Left lung (tissue), 10 donors: Measurements from ENCODE around the gene GRM7. TPM values are rescaled to one million over a fixed set of nuclear protein-coding genes. Genes with fewer than 3 reads are reported as not detected.

Source experiments
- ATAC-seq: fragments of 200-7000 bp; cut with Tn5 transposase; one replicate; pipeline ENCODE4 v1.9.1; 2020; ENCODE audit warnings: moderate library complexity
- DNase-seq, 4 donors: peaks; one replicate each; pipeline ENCODE4 v3.0.0-alpha.2; 2013 to 2020
- H3K27ac ChIP-seq, 2 donors: fragments of 200-600 bp; sonication (generic) in 1 of 2; one replicate each; pipeline versions ENCODE4 v1.5.0 to v1.8.0; 2020 to 2021
- H3K27me3 ChIP-seq, 2 donors: fragments of 200-600 bp; sonication (generic) in 1 of 2; one replicate each; pipeline versions ENCODE4 v1.5.0 to v1.8.0; 2020 to 2021
- H3K36me3 ChIP-seq, 2 donors: fragments of 200-600 bp; sonication (generic) in 1 of 2; one replicate each; pipeline versions ENCODE4 v1.5.0 to v1.8.0; 2020 to 2021
- H3K4me1 ChIP-seq, 2 donors: fragments of 200-600 bp; one replicate each; pipeline ENCODE4 v1.8.0; 2021
- H3K4me3 ChIP-seq, 2 donors: fragments of 200-600 bp; sonication (generic) in 1 of 2; one replicate each; pipeline versions ENCODE4 v1.5.0 to v1.8.0; 2020 to 2021; ENCODE audit warnings: mild to moderate bottlenecking in 1 of 2
- H3K9me3 ChIP-seq, 2 donors: fragments of 200-600 bp; sonication (generic) in 1 of 2; one replicate each; pipeline versions ENCODE4 v1.5.0 to v1.8.0; 2020 to 2021
- CTCF ChIP-seq, 2 donors: fragments of 200-600 bp; sonication (generic) in 1 of 2; IDR thresholded peaks; one replicate each; pipeline versions ENCODE4 v1.5.0 to v1.8.0; 2021; ENCODE audit warnings: antibody characterized with exemption in 2 of 2
- intact Hi-C, 2 donors: fragments of 100-400 bp; cut with DNase I; formaldehyde crosslinking; loops; one replicate each; pipeline versions ENCODE4 v1.11.2 to v1.14.2; 2022
- polyA plus RNA-seq, 6 donors: library from polyadenylated mRNA; unstranded; fragments of 120-200 nt; gene quantifications; one replicate each; pipeline ENCODE4 v1.2.1, GENCODE V29; 2013; ENCODE audit not compliant: insufficient read length in 6 of 6
- total RNA-seq, 2 donors: library from RNA; stranded (reverse); fragmentation: NEBNext Ultra II Directional; extraction: Animal tissue kit (Norgen Biotek cat#: 25700); gene quantifications; one replicate each; pipeline ENCODE4 v1.2.1, GENCODE V29; 2021
- donor health status: DM: no; HTN: yes; CAD: no.
- donor health status: DM: no; HTN: no; CAD: no.

GRM7 gene
- total and polyA plus RNA-seq, 8 donors = 0.04 to 0.72 (median 0.27) TPM

- no peak for TF ChIP-seq CTCF (IDR thresholded peaks at IDR 0.05)
- no peak for ATAC-seq
- Histone ChIP-seq H3K36me3 (no peaks in the 10 kb centered on the region), H3K4me3 (no peak overlapping the region), H3K4me1 (no peaks in the 10 kb centered on the region), H3K27ac (no peak overlapping the region), H3K9me3 (peaks cover 0 to 5% of the 10 kb centered on the region in 2 donors), H3K27me3 (no peaks in the 10 kb centered on the region)
- DNase-seq = no peak
- intact Hi-C loops = no loop called here
These were observed 340.9 kb downstream of the GRM7 start for GRCh38 chr3:7201784-7202183.

GRCh38 chr3:7203969-7204847 lies 343.3 kb downstream of the GRM7 start:
- ATAC-seq (no peak), DNase-seq (no peak)
- Histone ChIP-seq H3K9me3 (peaks cover 0 to 5% of the 10 kb centered on the region in 2 donors), H3K27me3 (no peaks in the 10 kb centered on the region), H3K36me3 (no peaks in the 10 kb centered on the region), H3K4me1 (no peaks in the 10 kb centered on the region), H3K4me3 (no peak overlapping the region), H3K27ac (no peak overlapping the region)
- intact Hi-C loops = no loop called here
- no peak for TF ChIP-seq CTCF (IDR thresholded peaks at IDR 0.05)

GRCh38 chr3:7204848-7205156 lies 343.9 kb downstream of the GRM7 start:
- no peak for DNase-seq
- Histone ChIP-seq H3K36me3 (no peaks in the 10 kb centered on the region), H3K27ac (no peak overlapping the region), H3K4me1 (no peaks in the 10 kb centered on the region), H3K4me3 (no peak overlapping the region), H3K27me3 (no peaks in the 10 kb centered on the region), H3K9me3 (peaks cover 0 to under 1% of the 10 kb centered on the region in 2 donors)
- TF ChIP-seq CTCF (IDR thresholded peaks at IDR 0.05) = no peak
- intact Hi-C loops = no loop called here
- no peak for ATAC-seq

GRCh38 chr3:7205535-7205934 lies 344.6 kb downstream of the GRM7 start:
- H3K27ac ChIP-seq = no peak overlapping the region
- ATAC-seq (peak; percentile 23), DNase-seq (no peak)
- no peak overlapping the region for H3K4me3 ChIP-seq
- H3K9me3 ChIP-seq = no peaks in the 10 kb centered on the region
- H3K27me3 ChIP-seq = no peaks in the 10 kb centered on the region
- no peaks in the 10 kb centered on the region for H3K4me1 ChIP-seq
- no peak for TF ChIP-seq CTCF (IDR thresholded peaks at IDR 0.05)
- intact Hi-C loops = no loop called here
- no peaks in the 10 kb centered on the region for H3K36me3 ChIP-seq

DNA sequence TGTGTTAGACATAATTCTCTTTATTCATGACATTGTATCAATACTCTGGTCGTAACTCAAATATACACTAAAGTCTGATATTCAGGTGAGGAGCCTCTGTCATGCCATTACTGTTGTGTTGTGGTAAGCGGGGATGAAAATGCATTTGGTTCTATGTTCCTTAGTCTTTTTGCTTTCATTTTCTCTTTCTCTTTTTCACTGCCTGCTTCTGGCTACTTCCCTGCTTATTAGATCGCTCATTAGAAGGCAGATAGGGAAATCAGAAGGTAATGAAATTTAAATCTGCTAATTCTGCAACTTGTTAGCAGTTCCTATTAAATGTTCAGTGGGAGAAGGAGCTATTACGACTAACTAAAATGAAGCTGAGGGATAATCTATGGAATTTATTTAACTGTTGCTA lies 345.0 kb downstream of the GRM7 start:
- no peaks in the 10 kb centered on the region for H3K27me3 ChIP-seq
- ATAC-seq (peak; percentile 18), DNase-seq (peak in 1 of 4 donors; percentile 2)
- H3K27ac ChIP-seq = no peak overlapping the region
- intact Hi-C loops = no loop called here
- H3K4me1 ChIP-seq = no peaks in the 10 kb centered on the region
- no peaks in the 10 kb centered on the region for H3K36me3 ChIP-seq
- H3K4me3 ChIP-seq = no peak overlapping the region
- no peaks in the 10 kb centered on the region for H3K9me3 ChIP-seq
- TF ChIP-seq CTCF (IDR thresholded peaks at IDR 0.05) = no peak
